ENCODE data around the gene ASAP2. TPM values are rescaled to one million over a fixed set of nuclear protein-coding genes. Genes with fewer than 3 reads are reported as not detected.

The ASAP2 gene
- total RNA-seq, 1 experiment from 2014 or later: 12.6 TPM

DNA sequence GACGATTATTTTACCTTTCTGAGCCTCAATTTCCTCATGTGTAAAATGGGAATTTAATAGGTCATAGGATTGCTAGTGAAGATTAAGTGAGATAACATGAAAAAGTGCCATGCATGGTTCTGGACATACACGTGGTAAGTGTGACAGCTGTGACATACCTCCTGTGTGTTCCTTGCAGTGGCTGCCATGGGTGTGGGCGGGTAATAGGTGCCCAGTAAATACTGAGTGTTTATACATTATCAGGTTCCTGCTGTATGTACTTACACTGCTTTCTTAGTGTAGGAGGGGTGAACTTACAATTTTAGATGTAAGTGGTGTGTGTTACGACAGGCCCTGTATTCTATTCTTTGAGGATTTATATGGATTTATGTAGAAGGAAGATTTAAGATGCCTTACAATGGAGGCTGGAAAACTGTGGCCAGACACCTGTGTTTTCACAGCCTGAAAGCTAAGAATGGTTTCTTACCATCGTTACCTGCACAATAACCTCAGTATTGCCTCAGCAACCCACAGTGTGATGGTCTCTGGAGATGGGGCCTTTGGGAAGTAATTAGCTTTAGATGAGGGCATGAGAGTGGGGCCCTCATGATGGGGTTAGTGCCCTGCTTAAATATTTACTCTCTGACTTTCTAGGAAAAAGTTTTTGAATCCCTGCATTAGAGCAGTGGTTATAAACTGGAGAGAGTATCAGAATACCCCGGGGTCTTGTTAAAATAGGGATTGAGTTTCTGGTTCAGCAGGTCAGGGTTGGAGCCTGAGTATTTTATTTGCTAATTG is 78.1 kb downstream of the ASAP2 start:
- Histone ChIP-seq H3T11ph (ENCODE audit: low read length) (no peak overlapping the region), H3K79me1 (ENCODE audit: insufficient read depth, low read depth, low read length, poor library complexity, severe bottlenecking) (no peaks in the 10 kb centered on the region), H3K27ac (ENCODE audit: insufficient read length, low read depth, low read length) (no peak overlapping the region), H3K27me3 (ENCODE audit: insufficient read depth, low read length) (no peaks in the 10 kb centered on the region), H2AK5ac (ENCODE audit: insufficient read length, low read length) (no peak overlapping the region), H2BK120ac (ENCODE audit: low read depth, low read length, poor library complexity, severe bottlenecking) (no peak overlapping the region), H3K23me2 (ENCODE audit: insufficient read length, low read depth, low read length, poor library complexity, severe bottlenecking) (no peaks in the 10 kb centered on the region), H4K5ac (ENCODE audit: insufficient read length, low read depth, low read length) (no peak overlapping the region), H2BK15ac (ENCODE audit: low read depth, low read length) (no peak overlapping the region), H3K4me1 (ENCODE audit: insufficient read depth, low read length) (peaks cover 9% of the 10 kb centered on the region; the same call in 1 of the 2 replicates), H3K23ac (ENCODE audit: insufficient read length, low read depth, low read length) (no peak overlapping the region), H3K56ac (ENCODE audit: insufficient read length, low read depth, low read length) (no peak overlapping the region), H4K8ac (replicated peaks; ENCODE audit: insufficient read length, low read depth, low read length) (no peak overlapping the region), H4K91ac (ENCODE audit: insufficient read length, low read depth, low read length) (no peak overlapping the region), H2BK12ac (ENCODE audit: insufficient read length, low read depth, low read length) (no peak overlapping the region), H3K4me2 (ENCODE audit: insufficient read depth, insufficient read length, low read length) (no peak overlapping the region), H3K79me2 (ENCODE audit: insufficient read depth, low read length) (no peaks in the 10 kb centered on the region), H2BK5ac (ENCODE audit: insufficient read length, low read length) (no peak overlapping the region), H3K9me3 (ENCODE audit: control insufficient read depth, low read depth, low read length) (no peaks in the 10 kb centered on the region), H3K4ac (ENCODE audit: low read depth, low read length) (no peak overlapping the region), H2AFZ (ENCODE audit: low read length) (no peak overlapping the region), H3K14ac (ENCODE audit: insufficient read depth, low read length) (no peak overlapping the region), H3K18ac (ENCODE audit: insufficient read length, low read depth, low read length) (no peak overlapping the region), H4K20me1 (ENCODE audit: control insufficient read depth, insufficient read depth, insufficient read length) (no peaks in the 10 kb centered on the region), H3K9ac (ENCODE audit: extremely low read depth, insufficient read length, low read length) (no peak overlapping the region), H2BK20ac (ENCODE audit: low read depth, low read length, poor library complexity, severe bottlenecking) (no peak overlapping the region)
- peaks cover 34 to 36% of the 10 kb centered on the region in 2 experiments for H3K4me1 Mint-ChIP-seq
- H3K4me3 Mint-ChIP-seq: no peak overlapping the region
- no peak for DNase-seq
- peaks cover 3 to 18% (median 7%) of the 10 kb centered on the region in 3 experiments; a peak in 4 of 7 replicates for H3K36me3 Mint-ChIP-seq (ENCODE audit: insufficient read depth in 1 of 3, low read depth in 3 of 3)
- H3K9me3 Mint-ChIP-seq: no peaks in the 10 kb centered on the region
- TF ChIP-seq, protein P1, sequence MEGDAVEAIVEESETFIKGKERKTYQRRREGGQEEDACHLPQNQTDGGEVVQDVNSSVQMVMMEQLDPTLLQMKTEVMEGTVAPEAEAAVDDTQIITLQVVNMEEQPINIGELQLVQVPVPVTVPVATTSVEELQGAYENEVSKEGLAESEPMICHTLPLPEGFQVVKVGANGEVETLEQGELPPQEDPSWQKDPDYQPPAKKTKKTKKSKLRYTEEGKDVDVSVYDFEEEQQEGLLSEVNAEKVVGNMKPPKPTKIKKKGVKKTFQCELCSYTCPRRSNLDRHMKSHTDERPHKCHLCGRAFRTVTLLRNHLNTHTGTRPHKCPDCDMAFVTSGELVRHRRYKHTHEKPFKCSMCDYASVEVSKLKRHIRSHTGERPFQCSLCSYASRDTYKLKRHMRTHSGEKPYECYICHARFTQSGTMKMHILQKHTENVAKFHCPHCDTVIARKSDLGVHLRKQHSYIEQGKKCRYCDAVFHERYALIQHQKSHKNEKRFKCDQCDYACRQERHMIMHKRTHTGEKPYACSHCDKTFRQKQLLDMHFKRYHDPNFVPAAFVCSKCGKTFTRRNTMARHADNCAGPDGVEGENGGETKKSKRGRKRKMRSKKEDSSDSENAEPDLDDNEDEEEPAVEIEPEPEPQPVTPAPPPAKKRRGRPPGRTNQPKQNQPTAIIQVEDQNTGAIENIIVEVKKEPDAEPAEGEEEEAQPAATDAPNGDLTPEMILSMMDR (conservative IDR thresholded peaks at IDR 0.05): no peak
- H3K27me3 Mint-ChIP-seq (ENCODE audit: low read depth): no peaks in the 10 kb centered on the region; the same call in 1 of the 2 replicates
- no peak overlapping the region; a peak in 1 of 7 replicates for H3K27ac Mint-ChIP-seq
- no CpG with 5 or more reads among the region's 6 CpGs for WGBS (ENCODE audit: extremely low coverage, insufficient read length, low lambda C conversion rate)

Data from H9 (cell line).